Stimulated activated CD8-positive, alpha-beta memory T cell treated with anti-CD3 and anti-CD28 coated beads, Interleukin-15, amount 100 ng/mL, for 4 hours (primary cell): ENCODE results near the gene DDX39B.
"Not testable (repeated sequence)": the region's sequence is repeated elsewhere in the genome, so short reads cannot be mapped to it uniquely, and the experiment has no call there.

Experiments
- DNase-seq, 2 donors: peaks; one replicate each; pipeline ENCODE4 v3.0.0-alpha.2; 2020; ENCODE audit warnings: low read depth in 2 of 2

Gene DDX39B

DNA sequence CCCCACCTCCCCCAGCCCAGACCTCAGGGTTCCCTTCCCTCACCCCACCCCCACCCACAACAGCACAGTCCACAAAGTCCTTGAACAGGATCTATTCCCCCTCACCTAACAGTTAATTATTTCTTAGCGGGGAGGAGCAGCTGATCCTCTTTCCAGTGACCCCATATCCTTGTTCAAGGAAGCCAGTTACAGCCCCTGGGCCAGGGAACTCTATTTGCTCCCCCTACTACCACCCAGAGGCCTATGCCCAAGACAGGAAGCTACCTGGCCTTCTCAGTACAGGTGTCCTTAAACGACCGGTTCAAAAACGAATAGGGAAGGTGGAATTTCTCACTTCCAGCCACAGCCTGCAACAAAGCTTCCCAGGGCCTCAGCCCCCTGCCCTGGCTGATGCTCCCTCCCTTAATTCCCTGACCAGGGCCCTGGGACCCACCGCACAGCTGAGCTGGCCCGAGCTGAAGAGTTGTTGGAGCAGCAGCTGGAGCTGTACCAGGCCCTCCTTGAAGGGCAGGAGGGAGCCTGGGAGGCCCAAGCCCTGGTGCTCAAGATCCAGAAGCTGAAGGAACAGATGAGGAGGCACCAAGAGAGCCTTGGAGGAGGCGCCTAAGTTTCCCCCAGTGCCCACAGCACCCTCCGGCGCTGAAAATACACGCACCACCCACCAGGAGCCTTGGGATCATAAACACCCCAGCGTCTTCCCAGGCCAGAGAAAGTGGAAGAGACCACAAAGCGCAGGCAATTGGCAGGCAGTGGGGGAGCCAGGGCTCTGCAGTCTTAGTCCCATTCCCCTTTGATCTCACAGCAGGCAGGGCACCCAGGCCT is 12.3 kb downstream of the DDX39B start:
- no peak for DNase-seq

DNA sequence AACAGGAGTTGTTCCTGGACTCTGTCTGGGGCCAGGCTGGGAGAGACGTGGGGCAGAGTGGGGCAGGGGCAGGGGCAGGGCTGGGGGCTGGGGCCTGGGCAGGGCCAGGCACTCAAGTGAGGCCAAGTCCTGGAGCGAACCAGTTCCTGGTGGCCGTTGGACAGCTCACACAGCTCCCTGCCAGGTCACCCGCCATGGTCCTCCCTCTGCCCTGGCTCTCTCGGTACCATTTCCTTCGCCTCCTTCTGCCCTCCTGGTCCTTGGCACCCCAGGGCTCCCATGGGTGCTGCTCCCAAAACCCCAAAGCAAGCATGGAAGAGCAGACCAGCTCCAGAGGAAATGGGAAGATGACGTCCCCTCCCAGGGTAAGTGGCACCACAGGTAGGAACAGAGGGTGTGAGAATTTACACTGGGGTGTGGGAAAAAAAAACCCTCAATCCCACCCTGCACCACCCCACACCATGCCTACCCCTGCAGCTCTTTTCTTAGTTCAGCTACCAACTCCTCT is 12.9 kb downstream of the DDX39B start, which contains the start of gene MCCD1:
Gene MCCD1 (plus strand): TSS at position 142 of the 508 bp plus-strand sequence. CDS start 53 bp downstream, at position 195.
- no peak for DNase-seq

- no peak for DNase-seq
These were observed 13.5 kb downstream of the DDX39B start for GRCh38 chr6:31528307-31528777.

DNA sequence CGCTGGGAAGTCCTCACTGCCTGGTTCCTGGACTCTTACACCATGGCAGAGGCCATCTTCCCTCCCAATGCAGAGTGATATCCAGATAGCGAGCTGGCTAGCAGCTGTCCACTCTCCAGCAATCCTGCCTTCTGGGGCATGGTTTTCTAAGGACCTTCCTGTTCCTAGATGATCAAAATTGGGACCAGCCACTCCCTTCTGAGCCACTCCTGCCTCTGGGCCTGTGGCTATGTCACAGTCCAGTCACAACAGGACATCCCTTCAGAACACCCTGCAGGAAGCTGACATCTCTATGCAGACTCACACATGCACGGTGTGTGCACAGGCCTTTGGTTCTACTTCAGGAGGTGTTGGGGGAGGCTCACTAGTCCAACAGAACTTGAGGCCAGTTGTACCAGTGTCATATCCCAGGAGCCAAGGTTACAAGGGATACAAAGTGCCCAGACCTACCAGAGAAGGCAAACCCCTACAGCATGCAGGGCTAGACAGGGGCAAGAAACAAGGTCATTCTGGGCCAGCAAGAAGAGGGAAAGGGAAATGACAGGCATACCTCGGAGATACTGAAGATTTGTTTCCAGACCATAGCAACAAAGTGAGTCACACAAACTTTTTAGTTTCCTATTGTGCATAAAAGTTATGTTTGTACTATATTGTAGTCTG is 15.7 kb downstream of the DDX39B start:
- DNase-seq = no peak

- DNase-seq = no peak
These were observed 16.3 kb downstream of the DDX39B start for GRCh38 chr6:31525553-31525931.

DNA sequence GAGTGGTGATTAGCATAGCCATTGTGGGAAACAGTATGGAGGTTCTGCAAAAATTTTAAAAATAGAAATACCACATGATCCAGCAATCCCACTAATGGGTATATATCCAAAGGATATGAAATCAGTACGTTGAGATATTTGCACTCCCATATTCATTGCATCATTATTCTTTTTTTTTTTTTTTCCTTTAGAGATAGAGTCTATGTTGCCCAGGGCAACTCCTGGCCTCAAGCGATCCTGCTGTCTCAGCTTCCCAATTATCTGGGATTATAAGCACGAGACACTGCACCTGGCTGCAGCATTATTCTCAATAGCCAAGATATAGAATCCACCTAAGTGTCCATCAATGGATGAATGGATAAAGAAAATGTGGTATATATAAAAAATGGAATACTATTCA is 20.0 kb downstream of the DDX39B start:
- no peak for DNase-seq

DNA sequence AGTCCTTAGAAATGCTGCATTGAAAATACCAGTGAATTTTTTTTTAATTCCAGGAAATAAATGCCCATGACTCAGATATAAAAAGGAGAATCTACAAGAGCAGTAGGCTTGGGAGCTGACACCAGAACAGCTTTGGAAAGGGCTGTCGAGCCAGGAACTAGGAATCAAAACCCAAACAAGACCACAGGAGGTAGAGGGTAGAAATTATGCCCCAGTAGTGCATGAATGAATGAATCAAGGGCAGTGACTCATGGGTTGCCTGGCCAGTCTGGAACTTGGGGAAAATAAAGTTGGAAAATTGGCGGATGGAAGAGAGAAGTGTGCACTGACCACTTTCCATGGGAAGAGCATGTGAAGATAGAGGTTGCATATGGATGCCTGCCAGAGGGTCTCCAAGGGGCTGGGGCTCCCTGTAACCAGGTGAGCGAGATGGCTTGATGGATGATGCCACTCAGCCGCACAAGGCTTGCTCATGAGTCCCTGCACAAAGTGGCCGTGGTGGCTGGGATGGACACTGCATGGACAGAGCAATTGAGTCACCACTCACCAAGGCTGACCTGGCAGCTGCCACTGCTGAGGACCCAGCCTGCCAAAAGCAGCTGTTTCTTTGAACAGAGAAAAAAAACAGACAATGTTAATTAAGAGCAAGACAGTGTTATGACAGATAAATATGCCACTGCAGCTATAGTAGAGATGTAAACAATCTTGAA is 28.2 kb downstream of the DDX39B start:
- no peak for DNase-seq

GRCh38 chr6:31510007-31510406 is 31.8 kb downstream of the DDX39B start:
- no peak for DNase-seq

- DNase-seq = not testable (repeated sequence)
These were observed 32.8 kb downstream of the DDX39B start for GRCh38 chr6:31509036-31509435.

- no peak for DNase-seq
These were observed 39.2 kb downstream of the DDX39B start for GRCh38 chr6:31502586-31502985.

GRCh38 chr6:31499648-31500047 is 42.2 kb downstream of the DDX39B start:
- DNase-seq = not testable (repeated sequence)

GRCh38 chr6:31498748-31499147 is 43.1 kb downstream of the DDX39B start:
- DNase-seq = no peak

DNA sequence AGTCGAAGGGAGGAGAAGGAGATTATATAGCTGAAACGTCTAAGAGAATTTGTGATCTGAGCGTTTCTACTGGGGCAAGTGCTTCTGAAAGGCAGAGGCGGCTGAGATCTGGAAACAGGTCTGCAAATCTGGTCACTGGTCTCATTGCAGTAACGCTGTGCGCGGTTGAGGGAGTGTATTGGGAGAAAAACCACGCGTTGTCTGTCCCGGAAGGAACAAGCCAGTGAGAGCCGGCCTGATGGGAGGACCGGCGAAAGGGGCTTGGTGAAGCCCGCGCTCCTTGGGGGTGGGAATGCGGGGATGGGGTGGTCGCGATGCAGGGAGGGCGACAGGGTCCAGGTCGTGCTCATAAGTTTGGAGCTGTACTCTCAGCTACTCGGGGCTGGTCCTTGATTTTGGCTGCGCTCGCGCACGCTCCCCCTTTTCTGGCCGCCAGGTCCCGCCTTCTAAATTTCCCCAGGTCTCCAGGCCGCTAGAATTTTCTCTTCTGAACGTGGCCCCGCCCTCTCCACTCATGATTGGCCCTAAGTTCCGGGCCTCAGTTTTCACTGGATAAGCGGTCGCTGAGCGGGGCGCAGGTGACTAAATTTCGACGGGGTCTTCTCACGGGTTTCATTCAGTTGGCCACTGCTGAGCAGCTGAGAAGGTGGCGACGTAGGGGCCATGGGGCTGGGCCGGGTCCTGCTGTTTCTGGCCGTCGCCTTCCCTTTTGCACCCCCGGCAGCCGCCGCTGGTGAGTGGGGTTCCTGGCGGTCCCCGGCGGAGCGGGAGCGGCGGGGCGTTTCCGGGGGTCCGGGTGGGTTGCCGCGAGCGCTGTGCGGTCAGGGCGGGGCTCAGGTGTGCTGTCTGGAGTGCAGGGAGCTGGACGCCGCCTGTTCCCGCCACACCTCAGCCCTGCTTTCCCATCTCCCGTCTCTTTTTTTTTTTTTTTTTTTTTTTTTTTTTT is 44.0 kb downstream of the DDX39B start, which contains the start of gene MICB:
Gene MICB (plus strand): TSS at position 615 of the 946 bp plus-strand sequence. CDS start 49 bp downstream, at position 664.
- peak; percentile 74 to 80 for DNase-seq

- not testable (repeated sequence) for DNase-seq
These were observed 45.0 kb downstream of the DDX39B start for GRCh38 chr6:31496826-31497225.

DNA sequence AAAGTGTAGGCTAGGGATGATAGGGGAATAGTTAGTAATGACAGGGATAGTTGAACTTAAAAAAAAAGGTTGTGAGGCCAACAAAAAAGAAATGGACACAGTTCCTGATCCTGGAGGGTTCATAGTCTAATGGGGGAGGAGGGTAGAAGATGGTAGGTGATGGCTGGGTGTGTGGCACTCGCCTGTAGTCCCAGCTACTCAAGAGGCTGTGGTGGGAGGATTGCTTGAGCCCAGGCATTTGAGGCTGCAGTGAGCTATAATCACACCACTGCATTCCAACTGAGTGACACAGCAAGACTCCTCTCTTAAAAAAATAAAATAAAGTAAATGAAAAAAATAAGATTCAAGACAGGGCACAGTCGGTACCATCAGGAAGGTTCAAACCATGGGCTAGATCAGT is 46.2 kb downstream of the DDX39B start:
- DNase-seq = no peak

DNA sequence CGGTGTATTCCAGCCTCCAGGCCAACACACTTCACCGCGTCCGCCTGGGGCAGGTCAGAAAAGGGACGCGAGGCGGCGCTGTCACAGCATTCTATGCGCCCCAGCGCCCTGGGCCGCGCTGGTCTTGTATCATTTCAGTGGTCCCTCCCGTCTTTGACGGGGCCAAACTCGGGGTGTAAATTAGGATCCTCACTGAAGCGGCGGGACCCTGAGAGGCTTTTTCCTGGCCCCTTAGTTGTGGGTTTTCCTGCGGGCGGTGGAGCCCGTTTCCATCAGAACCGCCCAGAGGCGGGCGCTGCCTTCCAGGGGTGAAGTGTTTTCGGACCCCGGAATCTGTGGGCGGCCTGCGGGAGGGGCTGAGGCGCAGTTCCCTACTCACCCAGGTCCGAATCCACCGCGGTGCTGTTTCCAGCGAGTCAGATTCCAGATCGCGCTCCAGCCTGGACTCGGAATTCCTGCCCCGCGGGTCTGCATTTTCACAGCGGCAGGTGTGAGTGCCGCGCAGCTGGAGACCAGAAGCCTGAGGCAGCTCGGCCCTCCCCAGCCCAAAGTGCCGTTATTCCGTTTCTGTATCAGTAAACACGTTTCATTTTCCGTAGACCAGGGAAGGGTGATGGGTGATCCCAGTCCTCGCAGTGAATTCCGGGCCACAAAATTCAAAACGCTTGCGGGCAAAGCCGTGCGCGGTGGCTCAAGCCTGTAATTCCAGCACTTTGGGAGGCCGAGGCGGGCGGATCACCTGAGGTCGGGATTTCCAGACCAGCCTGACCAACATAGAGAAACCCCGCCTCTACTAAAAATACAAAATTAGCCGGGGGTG is 47.7 kb downstream of the DDX39B start:
- DNase-seq = peak; percentile 46 to 54

GRCh38 chr6:31493550-31493874 is 48.3 kb downstream of the DDX39B start:
- not testable (repeated sequence) for DNase-seq

- DNase-seq = no peak
These were observed 51.5 kb downstream of the DDX39B start for GRCh38 chr6:31490115-31490873.

- DNase-seq = no peak
These were observed 52.7 kb downstream of the DDX39B start for GRCh38 chr6:31489086-31489485.
